Pons (tissue), 1 donor: ENCODE results near the gene TIMM13.
"Not testable (repeated sequence)": the region's sequence is repeated elsewhere in the genome, so short reads cannot be mapped to it uniquely, and the experiment has no call there.

Source experiments
- DNase-seq: peaks from one replicate; pipeline ENCODE4 v3.0.0-alpha.2; 2016; ENCODE audit warnings: low spot score

Gene TIMM13

GRCh38 chr19:2427429-2428320, at the start of gene TIMM13:
Gene TIMM13, minus strand, starts transcription at chr19:2427586. Its CDS starts 53 bp downstream, at chr19:2427533.
- DNase-seq: peak; percentile 97

- peak; percentile 30 for DNase-seq
Observed at GRCh38 chr19:2476451-2477140, 49.2 kb upstream of the TIMM13 start.

GRCh38 chr19:2475702-2476450, 48.5 kb upstream of the TIMM13 start, which contains the start of gene GADD45B:
Gene GADD45B, plus strand, starts transcription at chr19:2476127. Its CDS starts 232 bp downstream, at chr19:2476359.
- peak; percentile 97 for DNase-seq

GRCh38 chr19:2475018-2475701, 47.8 kb upstream of the TIMM13 start:
- no peak for DNase-seq

- peak; percentile 61 for DNase-seq
Observed at GRCh38 chr19:2474232-2475017, 47.0 kb upstream of the TIMM13 start.

- DNase-seq: not testable (repeated sequence)
Observed at GRCh38 chr19:2469915-2470200, 42.5 kb upstream of the TIMM13 start.

- DNase-seq: no peak
Observed at GRCh38 chr19:2469102-2469914, 41.9 kb upstream of the TIMM13 start.

GRCh38 chr19:2468596-2468995, 41.2 kb upstream of the TIMM13 start:
- DNase-seq: no peak

- DNase-seq: no peak
Observed at GRCh38 chr19:2464389-2464788, 37.0 kb upstream of the TIMM13 start.

- not testable (repeated sequence) for DNase-seq
Observed at GRCh38 chr19:2463694-2464093, 36.3 kb upstream of the TIMM13 start.

- DNase-seq: peak; percentile 35
Observed at GRCh38 chr19:2462635-2463421, 35.4 kb upstream of the TIMM13 start.

- no peak for DNase-seq
Observed at GRCh38 chr19:2461751-2462634, 34.6 kb upstream of the TIMM13 start.

- no peak for DNase-seq
Observed at GRCh38 chr19:2460245-2460644, 32.9 kb upstream of the TIMM13 start.

GRCh38 chr19:2458776-2459175, 31.4 kb upstream of the TIMM13 start:
- DNase-seq: not testable (repeated sequence)

- no peak for DNase-seq
Observed at GRCh38 chr19:2458054-2458453, 30.7 kb upstream of the TIMM13 start.

GRCh38 chr19:2457394-2458037, 30.1 kb upstream of the TIMM13 start:
- no peak for DNase-seq

- DNase-seq: no peak
Observed at GRCh38 chr19:2455851-2456570, 28.6 kb upstream of the TIMM13 start.
